ENCODE results near the gene RNASE8. TPM values are rescaled to one million over a fixed set of nuclear protein-coding genes. Genes with fewer than 3 reads are reported as not detected.
A peak's percentile ranks its signal among the peaks of the same experiment; 100 is the strongest.

Gene RNASE8
- total RNA-seq, 2 experiments from 2014 or later, result not detected

GRCh38 chr14:21101802-21102413 is 44.3 kb downstream of the RNASE8 start:
- ATAC-seq, result no peak
- intact Hi-C loops (cut with micrococcal nuclease), result no loop called here
- no peak for TF ChIP-seq CTCF (IDR thresholded peaks at IDR 0.05)
- CTCF ChIA-PET, result interaction anchor here (0.8 to 13.2 kb wide), 9 partner anchors 7 to 131 kb away, joined by 3 to 267 read pairs (median 52); partner anchors contain the start of gene ARHGEF40
- Mint-ChIP-seq H3K27me3 (no peaks in the 10 kb centered on the region), H3K27ac (peak overlapping the region; percentile 1), H3K4me1 (ENCODE audit: low read depth) (peaks cover 42% of the 10 kb centered on the region), H3K4me3 (peak overlapping the region; percentile 80), H3K36me3 (ENCODE audit: low read depth) (no peaks in the 10 kb centered on the region), H3K9me3 (no peaks in the 10 kb centered on the region)
- POLR2A ChIA-PET, result interaction anchor here (1.0 to 4.7 kb wide), 3 partner anchors 9 to 646 kb away, joined by 3 to 30 read pairs (median 7); partner anchors contain the start of gene APEX1
- peak; percentile 26 for DNase-seq

- peaks cover 39% of the 10 kb centered on the region for H3K4me1 Mint-ChIP-seq (ENCODE audit: low read depth)
- POLR2A ChIA-PET, result interaction anchor here (0.7 to 4.7 kb wide), 9 partner anchors 9 to 164 kb away, joined by 3 to 30 read pairs (median 5); partner anchors contain the start of gene ARHGEF40
- H3K27ac Mint-ChIP-seq, result peak overlapping the region; percentile 90
- no peak for TF ChIP-seq CTCF (IDR thresholded peaks at IDR 0.05)
- CTCF ChIA-PET, result interaction anchor here (0.9 to 13.2 kb wide), 14 partner anchors 8 to 641 kb away, joined by 3 to 267 read pairs (median 10); partner anchors contain the start of genes ARHGEF40 and PIP4P1
- ATAC-seq (no peak), DNase-seq (no peak)
- H3K36me3 Mint-ChIP-seq (ENCODE audit: low read depth), result no peaks in the 10 kb centered on the region
- intact Hi-C loops (cut with micrococcal nuclease), result no loop called here
- H3K4me3 Mint-ChIP-seq, result peak overlapping the region; percentile 80
- H3K27me3 Mint-ChIP-seq, result no peaks in the 10 kb centered on the region
- no peaks in the 10 kb centered on the region for H3K9me3 Mint-ChIP-seq
These were observed 45.1 kb downstream of the RNASE8 start for GRCh38 chr14:21102521-21103410.

- ChIA-PET CTCF (interaction anchor here (0.9 to 13.2 kb wide), 15 partner anchors 9 to 642 kb away, joined by 3 to 267 read pairs (median 10); partner anchors contain the start of genes ARHGEF40 and PIP4P1), POLR2A (interaction anchor here (0.7 to 4.7 kb wide), 8 partner anchors 10 to 163 kb away, joined by 3 to 30 read pairs (median 4); partner anchors contain the start of gene ARHGEF40)
- H3K27me3 Mint-ChIP-seq, result no peaks in the 10 kb centered on the region
- TF ChIP-seq CTCF (IDR thresholded peaks at IDR 0.05), result no peak
- no peak for ATAC-seq
- no peaks in the 10 kb centered on the region for H3K36me3 Mint-ChIP-seq (ENCODE audit: low read depth)
- H3K4me1 Mint-ChIP-seq (ENCODE audit: low read depth), result peaks cover 39% of the 10 kb centered on the region
- peak overlapping the region; percentile 80 for H3K4me3 Mint-ChIP-seq
- no peaks in the 10 kb centered on the region for H3K9me3 Mint-ChIP-seq
- DNase-seq, result no peak
- peak overlapping the region; percentile 90 for H3K27ac Mint-ChIP-seq
- intact Hi-C loops (cut with micrococcal nuclease), result no loop called here
These were observed 45.7 kb downstream of the RNASE8 start for GRCh38 chr14:21103411-21103709.

- peak; percentile 88 for ATAC-seq
- peaks cover 36% of the 10 kb centered on the region for H3K4me1 Mint-ChIP-seq (ENCODE audit: low read depth)
- ChIA-PET POLR2A (interaction anchor here (0.9 to 4.7 kb wide), 10 partner anchors 10 to 98 kb away, joined by 3 to 30 read pairs (median 4); partner anchors contain the start of gene ARHGEF40), CTCF (interaction anchor here (0.8 to 13.2 kb wide), 34 partner anchors 9 to 642 kb away, joined by 3 to 267 read pairs (median 6); partner anchors contain the start of genes ARHGEF40, PIP4P1, RNASE6 and RNASE7)
- H3K27me3 Mint-ChIP-seq, result no peaks in the 10 kb centered on the region
- peak; percentile 98 for DNase-seq
- peak overlapping the region; percentile 90 for H3K27ac Mint-ChIP-seq
- no peaks in the 10 kb centered on the region for H3K9me3 Mint-ChIP-seq
- intact Hi-C loops (cut with micrococcal nuclease), result no loop called here
- TF ChIP-seq CTCF (IDR thresholded peaks at IDR 0.05), result peak; percentile 64
- no peaks in the 10 kb centered on the region for H3K36me3 Mint-ChIP-seq (ENCODE audit: low read depth)
- peak overlapping the region; percentile 80 for H3K4me3 Mint-ChIP-seq
These were observed 46.3 kb downstream of the RNASE8 start for GRCh38 chr14:21103710-21104447.

Measured in activated CD8-positive, alpha-beta T cell treated with anti-CD3 and anti-CD28 coated beads for 36 hours (primary cell).